IPS-18c (cell line): ENCODE measurements around the gene TNNT3.

Experiments used
- H3K4me3 ChIP-seq: 2 replicates; pipeline ENCODE4 v1.7.0; 2013; ENCODE audit warnings: low read depth, mild to moderate bottlenecking, low read length, moderate library complexity; ENCODE audit not compliant: insufficient read depth
- H3K9me3 ChIP-seq: one replicate; pipeline ENCODE4 v1.6.1; 2013; ENCODE audit warnings: mild to moderate bottlenecking, low read length, moderate library complexity; ENCODE audit not compliant: control insufficient read depth, insufficient read depth

TNNT3 gene

GRCh38 chr11:1916986-1917522 lies 2.4 kb upstream of the TNNT3 start:
- H3K4me3 ChIP-seq: no peak overlapping the region
- no peaks in the 10 kb centered on the region for H3K9me3 ChIP-seq

DNA sequence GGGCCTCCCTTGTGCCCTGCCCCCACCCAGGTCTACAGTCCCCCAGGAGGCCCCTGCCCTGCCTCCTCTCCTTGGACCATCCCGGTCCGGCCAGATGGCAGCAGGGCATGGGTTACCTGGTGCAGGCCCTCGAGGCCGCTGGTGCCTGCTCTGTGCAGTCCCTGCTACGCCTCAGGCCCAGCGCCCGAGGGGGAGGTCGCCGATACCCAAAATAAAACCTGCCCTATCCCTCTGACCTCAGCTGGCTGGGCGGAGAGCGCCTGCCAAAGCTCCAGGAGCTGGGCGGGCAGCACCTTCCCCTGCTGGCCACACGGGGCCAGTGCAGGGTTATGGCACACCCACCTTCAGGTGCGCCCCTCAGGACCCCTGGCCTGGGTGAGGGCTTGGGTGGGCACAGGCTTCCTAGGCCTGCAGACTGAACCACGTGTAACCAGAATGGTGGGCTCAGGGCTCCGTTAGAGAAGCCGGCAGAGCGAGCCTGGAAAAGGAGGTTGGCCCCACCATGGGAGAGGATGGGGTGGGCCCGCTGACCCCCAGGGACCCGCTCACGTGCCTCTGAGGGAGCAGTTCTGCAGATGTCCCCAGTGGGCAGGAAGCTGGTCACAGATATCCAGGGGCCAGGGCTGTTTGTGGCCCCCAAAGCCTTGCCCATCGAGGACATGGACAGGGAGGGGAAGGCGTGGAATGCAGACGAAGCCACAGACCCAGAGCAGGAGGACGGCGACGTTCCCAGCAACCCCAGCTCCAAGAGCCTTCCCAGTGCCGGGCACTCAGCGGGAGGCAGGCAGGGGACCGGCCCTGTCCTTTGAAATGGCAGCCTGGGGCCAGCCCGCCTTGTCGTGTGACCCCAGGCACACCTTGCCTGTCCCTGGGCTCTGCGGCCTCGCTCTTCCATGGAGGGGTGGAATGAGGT lies 1.7 kb upstream of the TNNT3 start:
- H3K9me3 ChIP-seq: no peaks in the 10 kb centered on the region
- no peak overlapping the region for H3K4me3 ChIP-seq

GRCh38 chr11:1918436-1919315 lies 827 bp upstream of the TNNT3 start:
- Histone ChIP-seq H3K4me3 (no peak overlapping the region), H3K9me3 (no peaks in the 10 kb centered on the region)

DNA sequence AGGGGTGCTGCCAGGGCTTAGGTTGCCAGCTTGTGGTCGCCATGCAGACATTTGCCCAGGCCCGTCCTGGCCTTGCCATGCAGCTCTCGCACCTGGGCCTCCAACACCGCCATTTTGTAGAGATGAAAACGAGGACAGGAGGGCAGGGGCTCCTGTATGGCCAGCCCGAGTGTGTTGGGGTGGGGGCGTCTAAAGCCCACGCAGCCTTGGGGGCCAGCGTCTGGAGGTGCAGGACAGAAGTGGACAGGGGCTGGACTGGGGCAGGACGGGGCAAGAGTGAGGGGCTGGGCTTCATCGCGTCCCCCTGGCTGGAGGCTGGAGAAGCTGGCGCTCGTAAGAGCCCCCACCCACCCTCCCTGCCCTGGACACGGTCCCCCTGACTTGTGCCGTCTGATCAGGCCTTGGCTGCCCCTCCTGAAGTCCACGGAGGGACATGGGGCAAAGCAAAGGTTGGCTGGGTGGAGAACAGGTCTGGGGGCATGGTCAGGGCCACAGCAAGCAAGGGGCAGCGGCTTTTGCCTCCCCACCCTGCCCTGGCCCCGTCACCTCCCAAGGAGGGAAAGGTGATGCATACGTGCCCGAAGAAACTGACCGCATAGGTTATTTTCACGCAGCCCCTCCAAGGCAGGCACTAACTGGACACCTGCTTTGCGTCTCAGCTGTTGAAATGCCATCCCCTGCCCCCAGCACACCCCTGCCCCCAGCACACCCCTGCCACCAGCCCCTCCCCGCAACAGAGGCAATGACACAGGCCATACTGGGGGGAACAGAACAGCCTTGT lies 815 bp downstream of the TNNT3 start:
- Histone ChIP-seq H3K9me3 (no peaks in the 10 kb centered on the region), H3K4me3 (no peak overlapping the region)

GRCh38 chr11:1920909-1921573 lies 1.5 kb downstream of the TNNT3 start:
- Histone ChIP-seq H3K9me3 (no peaks in the 10 kb centered on the region), H3K4me3 (no peak overlapping the region)

- Histone ChIP-seq H3K9me3 (no peaks in the 10 kb centered on the region), H3K4me3 (no peak overlapping the region)
These were observed 2.2 kb downstream of the TNNT3 start for GRCh38 chr11:1921574-1922141.

- no peaks in the 10 kb centered on the region for H3K9me3 ChIP-seq
- no peak overlapping the region for H3K4me3 ChIP-seq
These were observed 3.1 kb downstream of the TNNT3 start for GRCh38 chr11:1922481-1923081.

- Histone ChIP-seq H3K9me3 (no peaks in the 10 kb centered on the region), H3K4me3 (no peak overlapping the region)
These were observed 3.9 kb downstream of the TNNT3 start for GRCh38 chr11:1923201-1923956.

DNA sequence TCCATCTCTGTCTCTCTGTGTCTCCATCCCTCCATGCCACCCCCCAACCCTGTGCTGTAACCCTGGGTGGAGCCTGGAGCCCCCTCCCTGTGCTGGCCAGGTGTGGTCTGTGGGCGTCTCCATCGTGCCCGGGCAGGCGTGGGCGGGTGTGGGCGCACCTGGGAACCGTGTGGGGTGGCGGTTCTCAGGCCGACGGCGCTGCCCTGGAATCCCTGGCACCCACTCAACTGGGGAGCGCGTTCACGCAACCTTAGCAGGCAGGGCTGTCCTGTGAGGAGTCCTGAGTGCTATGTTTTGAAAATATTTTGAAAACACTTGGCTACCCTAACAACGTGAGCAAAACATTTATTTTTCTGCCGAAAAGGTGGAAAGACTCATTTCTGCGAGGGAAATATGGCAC lies 4.7 kb downstream of the TNNT3 start:
- Histone ChIP-seq H3K9me3 (no peaks in the 10 kb centered on the region), H3K4me3 (no peak overlapping the region)

- no peak overlapping the region for H3K4me3 ChIP-seq
- no peaks in the 10 kb centered on the region for H3K9me3 ChIP-seq
These were observed 5.3 kb downstream of the TNNT3 start for GRCh38 chr11:1924646-1925372.

- H3K4me3 ChIP-seq: no peak overlapping the region
- no peaks in the 10 kb centered on the region for H3K9me3 ChIP-seq
These were observed 6.1 kb downstream of the TNNT3 start for GRCh38 chr11:1925373-1926155.

GRCh38 chr11:1926156-1927025 lies 6.9 kb downstream of the TNNT3 start:
- Histone ChIP-seq H3K9me3 (no peaks in the 10 kb centered on the region), H3K4me3 (no peak overlapping the region)

GRCh38 chr11:1927026-1927847 lies 7.7 kb downstream of the TNNT3 start:
- no peaks in the 10 kb centered on the region for H3K9me3 ChIP-seq
- no peak overlapping the region for H3K4me3 ChIP-seq
